Measurements from ENCODE around the gene CCDC116. TPM values are rescaled to one million over a fixed set of nuclear protein-coding genes. Genes with fewer than 3 reads are reported as not detected.
"Not testable (repeated sequence)": the region's sequence is repeated elsewhere in the genome, so short reads cannot be mapped to it uniquely, and the experiment has no call there.

CCDC116 gene
- total and polyA plus RNA-seq, 11 donors = 0.18 to 1.3 (median 0.26) TPM; not detected in 4

GRCh38 chr22:21592422-21592821 is 40.1 kb upstream of the CCDC116 start:
- Histone ChIP-seq H3K27me3 (no peaks in the 10 kb centered on the region), H3K27ac (peak overlapping the region in 1 of 12 donors; percentile 35), H3K9me3 (no peaks in the 10 kb centered on the region), H3K4me1 (peaks cover 5 to 81% (median 60%) of the 10 kb centered on the region in 12 donors), H3K36me3 (peaks cover 0 to 51% (median 42%) of the 10 kb centered on the region in 9 donors), H3K4me3 (no peak overlapping the region)
- intact Hi-C loops (cut with DNase I) = loop anchor here in 1 of 10 donors (5.0 kb wide), 1 partner anchor 35 kb away; no protein-coding TSS in a partner anchor
- DNase-seq = no peak
- 80 to 87% (median 84%) methylated on average over 3 of the region's 3 CpGs for WGBS, 4 donors
- TF ChIP-seq CTCF (IDR thresholded peaks at IDR 0.05) = no peak
- no peak for TF ChIP-seq POLR2A (IDR thresholded peaks at IDR 0.05)
- ATAC-seq = no peak

GRCh38 chr22:21593406-21594232 is 38.9 kb upstream of the CCDC116 start:
- peak; percentile 49 to 79 (median 56) for ATAC-seq
- intact Hi-C loops (cut with DNase I) = loop anchor here in 1 of 10 donors (5.0 kb wide), 1 partner anchor 34 kb away; no protein-coding TSS in a partner anchor

GRCh38 chr22:21594865-21595452 is 37.6 kb upstream of the CCDC116 start:
- no peaks in the 10 kb centered on the region for H3K27me3 ChIP-seq
- WGBS, 4 donors = 56 to 67% (median 60%) methylated on average over 5 of the region's 5 CpGs
- H3K27ac ChIP-seq = peak overlapping the region in 5 of 12 donors; percentile 12 to 64 (median 23)
- peaks cover 5 to 62% (median 45%) of the 10 kb centered on the region in 12 donors for H3K4me1 ChIP-seq
- ATAC-seq (peak; percentile 68 to 83 (median 76)), DNase-seq (peak in 2 of 5 donors; percentile 62 to 67)
- H3K36me3 ChIP-seq = peaks cover 0 to 53% (median 43%) of the 10 kb centered on the region in 9 donors
- intact Hi-C loops (cut with DNase I) = loop anchor here in 1 of 10 donors (5.0 kb wide), 1 partner anchor 32 kb away; no protein-coding TSS in a partner anchor
- TF ChIP-seq POLR2A (IDR thresholded peaks at IDR 0.05) (no peak), CTCF (IDR thresholded peaks at IDR 0.05) (no peak)
- no peaks in the 10 kb centered on the region for H3K9me3 ChIP-seq
- no peak overlapping the region for H3K4me3 ChIP-seq

More at GRCh38 chr22:21593406-21594232, 38.9 kb upstream of the CCDC116 start:
- H3K9me3 ChIP-seq = no peaks in the 10 kb centered on the region
- H3K27me3 ChIP-seq = no peaks in the 10 kb centered on the region
- H3K4me3 ChIP-seq = no peak overlapping the region
- H3K36me3 ChIP-seq = peaks cover 0 to 52% (median 43%) of the 10 kb centered on the region in 9 donors
- peak; percentile 59 to 82 (median 70) for DNase-seq
- peaks cover 5 to 69% (median 49%) of the 10 kb centered on the region in 12 donors for H3K4me1 ChIP-seq
- H3K27ac ChIP-seq = peak overlapping the region in 3 of 12 donors; percentile 3 to 48 (median 23)
- WGBS, 4 donors = 58 to 69% (median 61%) methylated on average over 11 of the region's 11 CpGs
- peak in 6 of 12 donors; percentile 13 to 32 (median 22) for TF ChIP-seq CTCF (IDR thresholded peaks at IDR 0.05)
- TF ChIP-seq POLR2A (IDR thresholded peaks at IDR 0.05) = no peak

DNA sequence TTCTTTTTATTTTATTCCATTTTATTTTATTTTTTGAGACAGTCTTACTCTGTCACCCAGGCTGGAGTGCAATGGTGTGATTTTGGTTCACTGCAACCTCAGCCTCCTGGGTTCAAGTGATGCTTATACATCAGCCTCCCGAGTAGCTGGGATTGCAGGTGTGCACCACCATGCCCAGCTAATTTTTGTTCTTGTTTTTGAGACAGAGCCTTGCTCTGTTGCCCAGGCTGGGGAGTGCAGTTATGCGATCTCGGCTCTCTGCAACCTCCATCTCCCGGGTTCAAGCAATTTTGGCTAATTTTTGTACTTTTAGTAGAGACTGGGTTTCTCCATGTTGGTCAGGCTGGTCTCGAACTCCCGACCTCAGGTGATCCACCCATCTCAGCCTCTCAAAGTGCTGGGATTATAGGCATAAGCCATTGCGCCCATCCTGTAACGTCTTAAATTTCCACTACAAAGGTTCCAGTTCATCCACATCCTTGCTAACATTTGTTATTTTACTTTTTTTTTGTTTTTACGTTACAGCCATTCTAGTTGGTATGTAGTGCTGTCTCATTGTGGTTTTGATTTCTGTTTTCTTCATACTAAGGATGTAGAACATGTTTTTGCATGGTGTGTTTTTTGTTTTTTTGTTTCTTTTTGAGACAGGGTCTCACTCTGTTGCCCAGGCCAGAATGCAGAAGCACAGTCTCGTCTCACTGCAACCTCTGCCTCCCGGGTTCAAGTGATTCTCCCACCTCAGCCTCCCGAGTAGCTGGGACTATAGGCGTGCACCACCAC is 36.0 kb upstream of the CCDC116 start:
- H3K27me3 ChIP-seq; H3K4me3 ChIP-seq; ATAC-seq; H3K9me3 ChIP-seq; intact Hi-C loops (cut with DNase I); H3K27ac ChIP-seq; DNase-seq: not testable (repeated sequence)
- Histone ChIP-seq H3K36me3 (peaks cover 0 to 53% (median 43%) of the 10 kb centered on the region in 9 donors), H3K4me1 (peaks cover 5 to 46% (median 30%) of the 10 kb centered on the region in 12 donors)
- 95 to 97% (median 97%) methylated on average over 13 of the region's 13 CpGs for WGBS, 4 donors
